IMR-90 (cell line): ENCODE data around the gene MTFR2. TPM values are rescaled to one million over a fixed set of nuclear protein-coding genes. Genes with fewer than 3 reads are reported as not detected.

Experiments
- ATAC-seq: fragments of 200-7000 bp; cut with Tn5 transposase; 2 replicates; pipeline ENCODE4 v1.9.1; 2020; ENCODE audit warnings: low read depth, mild to moderate bottlenecking, moderate library complexity
- BruUV-seq: library from RNA; stranded (reverse); fragments of 400-500 nt; replicated peaks from 2 replicates; lab custom pipeline; 2021; lab: Mats Ljungman, UMichigan
- CTCF ChIA-PET: fragments of 300-600 bp; formaldehyde crosslinking; extraction: SDS; loops from one replicate; lab custom pipeline; 2021; ENCODE audit warnings: antibody characterized with exemption; lab: Yijun Ruan, JAX
- POLR2A ChIA-PET: fragments of 300-600 bp; sonication (Branson Sonifier 250); formaldehyde crosslinking; loops from one replicate; lab custom pipeline; 2022; ENCODE audit warnings: antibody characterized with exemption; ENCODE audit not compliant: unreplicated experiment; lab: Charles Lee
- DNase-seq: peaks from one replicate; pipeline ENCODE4 v3.0.0; 2013
- H2AFZ ChIP-seq: replicated peaks from 2 replicates; pipeline ENCODE3; 2013; ENCODE audit warnings: low read length, mild to moderate bottlenecking; ENCODE audit not compliant: poor library complexity
- H2AK5ac ChIP-seq: 2 replicates; pipeline ENCODE4 v1.6.1; 2013; ENCODE audit warnings: low read depth, low read length, inconsistent platforms
- H2AK9ac ChIP-seq: replicated peaks from 2 replicates; pipeline ENCODE3; 2013; ENCODE audit warnings: mild to moderate bottlenecking, low read depth, low read length, moderate library complexity; ENCODE audit not compliant: poor library complexity
- H2BK120ac ChIP-seq: 2 replicates; pipeline ENCODE4 v1.6.1; 2013; ENCODE audit warnings: low read depth, low read length, inconsistent platforms
- H2BK15ac ChIP-seq: 3 replicates; pipeline ENCODE4 v1.6.1; 2013; ENCODE audit warnings: low read depth, low read length, inconsistent platforms
- H2BK20ac ChIP-seq: 2 replicates; pipeline ENCODE4 v1.6.1; 2013; ENCODE audit warnings: low read depth, mild to moderate bottlenecking, inconsistent platforms, low read length, moderate library complexity
- H2BK5ac ChIP-seq: 2 replicates; pipeline ENCODE4 v1.6.1; 2013; ENCODE audit warnings: mild to moderate bottlenecking, low read depth, low read length, inconsistent platforms; ENCODE audit not compliant: poor library complexity, severe bottlenecking
- H3K14ac ChIP-seq: replicated peaks from 2 replicates; pipeline ENCODE4 v1.6.1; 2013; ENCODE audit warnings: low read depth, low read length, inconsistent platforms
- H3K18ac ChIP-seq: 2 replicates; pipeline ENCODE4 v1.6.1; 2013; ENCODE audit warnings: low read depth, low read length, control low read depth
- H3K23ac ChIP-seq: 2 replicates; pipeline ENCODE4 v1.6.1; 2013; ENCODE audit warnings: low read depth, low read length, inconsistent platforms
- H3K27ac ChIP-seq: 2 replicates; pipeline ENCODE4 v1.5.1; 2013; ENCODE audit warnings: mild to moderate bottlenecking, control low read depth, low read length; ENCODE audit not compliant: insufficient read depth
- H3K27me3 ChIP-seq: 2 replicates; pipeline ENCODE4 v1.6.1; 2013; ENCODE audit warnings: low read length; ENCODE audit not compliant: control insufficient read depth, insufficient read depth
- H3K36me3 ChIP-seq: 2 replicates; pipeline ENCODE4 v1.6.1; 2013; ENCODE audit warnings: low read length, mixed read lengths; ENCODE audit not compliant: control insufficient read depth, insufficient read depth
- H3K4ac ChIP-seq: 2 replicates; pipeline ENCODE4 v1.6.1; 2013; ENCODE audit warnings: low read depth, low read length, inconsistent platforms
- H3K4me1 ChIP-seq: 2 replicates; pipeline ENCODE4 v1.6.1; 2013; ENCODE audit warnings: low read length, mixed read lengths; ENCODE audit not compliant: control insufficient read depth, insufficient read depth
- H3K4me2 ChIP-seq: 2 replicates; pipeline ENCODE4 v1.6.1; 2013; ENCODE audit warnings: low read depth, mild to moderate bottlenecking, control low read depth, low read length, moderate library complexity
- H3K4me3 ChIP-seq: 2 replicates; pipeline ENCODE4 v1.5.1; 2013; ENCODE audit warnings: low read depth, mild to moderate bottlenecking, control low read depth, low read length, moderate library complexity; ENCODE audit not compliant: insufficient read depth
- H3K56ac ChIP-seq: 2 replicates; pipeline ENCODE4 v1.6.1; 2013; ENCODE audit warnings: low read length, inconsistent platforms; ENCODE audit not compliant: insufficient read depth; ENCODE audit errors: extremely low read depth
- H3K79me1 ChIP-seq, 2 experiments: 2 replicates each; pipeline ENCODE4 v1.6.1; 2013; ENCODE audit warnings: low read length in 2 of 2, inconsistent platforms in 1 of 2, low read depth in 1 of 2
- H3K9ac ChIP-seq: 2 replicates; pipeline ENCODE4 v1.6.1; 2013; ENCODE audit warnings: low read depth, low read length, control low read depth
- H3K9me1 ChIP-seq: 2 replicates; pipeline ENCODE4 v1.6.1; 2013; ENCODE audit warnings: low read length, inconsistent platforms; ENCODE audit not compliant: insufficient read depth
- H3K9me3 ChIP-seq: 2 replicates; pipeline ENCODE4 v1.6.1; 2013; ENCODE audit warnings: low read length; ENCODE audit not compliant: control insufficient read depth, insufficient read depth
- H4K20me1 ChIP-seq: 2 replicates; pipeline ENCODE4 v1.6.1; 2013; ENCODE audit warnings: low read length, inconsistent platforms; ENCODE audit not compliant: insufficient read depth
- H4K5ac ChIP-seq: 2 replicates; pipeline ENCODE4 v1.6.1; 2013; ENCODE audit warnings: mild to moderate bottlenecking, low read depth, low read length, control low read depth
- H4K8ac ChIP-seq, 2 experiments: 2 replicates each; pipeline ENCODE4 v1.6.1; 2013; ENCODE audit warnings: low read depth in 2 of 2, low read length in 2 of 2, control low read depth in 1 of 2, inconsistent platforms in 1 of 2
- H4K91ac ChIP-seq: 2 replicates; pipeline ENCODE4 v1.6.1; 2013; ENCODE audit warnings: low read depth, low read length, inconsistent platforms; ENCODE audit not compliant: insufficient read depth
- BHLHE40 ChIP-seq: fragments of 150-350 bp; IDR thresholded peaks from 2 replicates; pipeline ENCODE4 v1.6.1; 2016; ENCODE audit warnings: mild to moderate bottlenecking, low read depth, low read length
- FOS ChIP-seq: fragments of 150-350 bp; IDR thresholded peaks from 2 replicates; pipeline ENCODE4 v1.6.1; 2016; ENCODE audit warnings: low read depth, low read length
- NFE2L2 ChIP-seq: fragments of 150-350 bp; IDR thresholded peaks from 2 replicates; pipeline ENCODE4 v1.6.1; 2016; ENCODE audit warnings: low read depth, mild to moderate bottlenecking, low read length
- POLR2A ChIP-seq: IDR thresholded peaks from 2 replicates; pipeline ENCODE4 v1.6.1; 2012; ENCODE audit warnings: mild to moderate bottlenecking, low read depth, low read length
- RAD21 ChIP-seq: IDR thresholded peaks from 2 replicates; pipeline ENCODE4 v1.6.1; 2012; ENCODE audit warnings: low read length, improper control_type of control experiment
- RCOR1 ChIP-seq: IDR thresholded peaks from 2 replicates; pipeline ENCODE4 v1.6.1; 2012; ENCODE audit warnings: mild to moderate bottlenecking, low read length, improper control_type of control experiment; ENCODE audit not compliant: insufficient replicate concordance
- RFX5 ChIP-seq: IDR thresholded peaks from 2 replicates; pipeline ENCODE4 v1.8.0; 2012; ENCODE audit warnings: low read depth, mild to moderate bottlenecking, low read length, moderate library complexity
- SMC3 ChIP-seq: fragments of 150-350 bp; IDR thresholded peaks from 2 replicates; pipeline ENCODE4 v1.6.1; 2016; ENCODE audit warnings: low read depth, mild to moderate bottlenecking, antibody characterized with exemption, low read length, moderate library complexity
- WGBS, 2 experiments: methylation state at CpG; one replicate each; pipeline versions ENCODE4 v1.1.5 to v1.1.7; 2013; ENCODE audit warnings: missing lambda C conversion rate in 2 of 2; ENCODE audit not compliant: insufficient read length in 1 of 2; ENCODE audit errors: extremely low coverage in 2 of 2; 5-methylcytosine and 5-hydroxymethylcytosine counted together
- dilution Hi-C: fragments of 300-500 bp; cut with HindIII; formaldehyde crosslinking; loops from one replicate; pipeline ENCODE4 v1.14.3; 2018; ENCODE audit warnings: low sequenced_read_pairs; ENCODE audit not compliant: unreplicated experiment
- in situ Hi-C: fragments of 300-500 bp; cut with MboI; formaldehyde crosslinking; loops from 3 replicates; pipeline ENCODE4 v1.14.3; 2019; ENCODE audit warnings: low sequenced_read_pairs, inconsistent platforms, mixed read lengths
- intact Hi-C: fragments of 100-400 bp; cut with micrococcal nuclease; formaldehyde crosslinking; loops from 2 replicates; pipeline ENCODE4 v1.10.0; 2022
- polyA plus RNA-seq, 3 experiments: library from polyadenylated mRNA; depleted of rRNA; stranded (reverse); fragments of >200 nt; gene quantifications; 2 replicates each; pipeline ENCODE4 v1.2.3, GENCODE V29; 2012; ENCODE audit warnings: low replicate concordance in 1 of 3
- total RNA-seq: library from RNA; depleted of rRNA; stranded (reverse); fragments of >200 nt; gene quantifications from 2 replicates; pipeline ENCODE4 v1.2.3, GENCODE V29; 2012
- TF ChIP-seq, protein P1 (sequence below): fragments of 150-350 bp; IDR thresholded peaks from 2 replicates; pipeline ENCODE4 v1.6.1; 2017; ENCODE audit warnings: mild to moderate bottlenecking, antibody characterized with exemption, low read length, low read depth
- TF ChIP-seq, protein P2 (sequence below): conservative IDR thresholded peaks from 2 replicates; pipeline ENCODE4 v1.5.1; 2012; ENCODE audit warnings: mild to moderate bottlenecking, low read depth, low read length, improper control_type of control experiment
- TF ChIP-seq, protein P3 (sequence below): fragments of 150-350 bp; IDR thresholded peaks from 2 replicates; pipeline ENCODE4 v1.6.1; 2016; ENCODE audit warnings: low read depth, mild to moderate bottlenecking, low read length, moderate library complexity, borderline replicate concordance

The MTFR2 gene
- total and polyA plus RNA-seq, 2 of the 4 experiments (the other 2 are of a cell fraction): 0.72 to 7.2 TPM

DNA sequence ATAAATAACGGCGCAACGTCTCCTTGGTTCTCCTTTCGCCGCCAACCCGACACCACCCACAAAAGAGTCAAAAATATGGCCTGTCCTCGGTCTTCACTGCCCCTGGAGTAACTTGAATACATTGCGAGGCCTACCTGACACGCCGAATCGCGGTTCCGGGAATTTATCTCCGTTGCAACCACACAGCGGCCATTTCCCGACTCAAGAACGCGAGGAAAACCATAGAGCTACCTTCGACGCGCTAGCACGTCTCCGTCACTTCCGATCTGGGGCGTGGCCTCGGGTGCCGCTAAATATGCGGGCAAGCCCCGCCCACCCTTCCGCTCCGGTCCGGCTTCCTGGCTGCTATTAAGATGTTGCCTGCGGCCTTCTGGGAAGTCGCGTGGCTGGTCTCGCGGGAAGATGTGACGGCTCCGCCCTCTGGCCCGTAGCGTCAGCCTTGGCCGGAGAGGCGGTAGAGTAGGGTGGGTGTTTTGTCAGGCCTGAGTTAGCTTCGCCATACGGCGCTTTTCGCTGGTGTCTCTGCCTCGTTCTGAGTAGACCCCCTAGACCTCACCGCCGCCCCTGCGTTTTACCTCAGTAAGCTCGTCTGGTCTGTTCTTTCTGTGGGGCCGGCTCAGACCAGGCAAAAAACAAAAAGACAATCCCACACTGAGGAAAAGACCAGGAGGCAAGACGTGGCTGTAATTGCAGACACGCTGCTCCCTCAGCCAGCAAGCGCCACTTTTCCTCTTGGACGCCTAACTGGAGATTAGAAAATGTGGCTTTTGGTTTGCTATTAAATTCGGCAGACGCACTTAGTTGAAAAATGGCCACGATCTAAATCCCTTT, 39.7 kb upstream of the MTFR2 start, which contains the start of gene BCLAF1 (continued):
- peak; percentile 98 for TF ChIP-seq POLR2A
- 0 out of 2 replicates have a peak, but pooled peaks have one; percentile 3 for TF ChIP-seq FOS
- TF ChIP-seq BHLHE40: 0 out of 2 replicates have a peak, but pooled peaks have one; percentile 10
- TF ChIP-seq RFX5: no peak

DNA sequence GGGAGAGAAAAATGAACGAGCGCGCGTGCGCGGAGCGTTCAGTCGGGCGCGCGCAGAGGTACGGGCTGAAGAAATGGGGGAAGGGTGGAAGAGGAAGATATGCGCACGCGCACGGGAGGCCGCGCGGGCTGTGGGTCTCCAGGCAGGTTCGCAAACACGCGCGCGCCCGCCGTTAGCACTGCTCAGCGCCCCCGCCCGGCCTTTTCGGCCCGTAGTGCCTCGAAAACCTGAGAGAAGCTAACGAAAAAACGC, 39.1 kb upstream of the MTFR2 start:
- Histone ChIP-seq H3K4me1 (peaks cover 7% of the 10 kb centered on the region), H3K9ac (peak overlapping the region; percentile 95), H2BK120ac (peak overlapping the region; percentile 66), H4K91ac (peak overlapping the region; percentile 98), H2BK20ac (no peak overlapping the region), H3K56ac (peak overlapping the region; percentile 94), H4K5ac (peak overlapping the region; percentile 75), H3K79me1 (peaks cover 0 to 16% of the 10 kb centered on the region in 2 experiments; a peak in 2 of 4 replicates), H3K4me3 (peak overlapping the region; percentile 71), H3K18ac (peak overlapping the region; percentile 86), H3K23ac (peak overlapping the region; percentile 93), H3K14ac (peak overlapping the region; percentile 99), H3K4ac (peak overlapping the region; percentile 98), H4K20me1 (peaks cover 52% of the 10 kb centered on the region), H2AK5ac (peak overlapping the region; percentile 95), H4K8ac (peak overlapping the region; percentile 92 to 99), H3K9me3 (no peaks in the 10 kb centered on the region), H2AK9ac (peak overlapping the region; percentile 99), H2BK15ac (peak overlapping the region; percentile 17; the same call in 1 of the 3 replicates), H2AFZ (peak overlapping the region; percentile 87), H3K27ac (peak overlapping the region; percentile 92), H3K9me1 (peaks cover 3% of the 10 kb centered on the region), H2BK5ac (peak overlapping the region; percentile 94), H3K36me3 (no peaks in the 10 kb centered on the region), H3K27me3 (no peaks in the 10 kb centered on the region), H3K4me2 (peak overlapping the region; percentile 77)
- 2% methylated on average over 28 of the region's 34 CpGs; no CpG with 5 or more reads in 1 of the 2 experiments for WGBS, 2 experiments
- in situ Hi-C loops: loop anchor here (25.0 kb wide), 1 partner anchor 498 kb away; the partner anchor contains the start of gene MAP3K5
- POLR2A ChIA-PET: interaction anchor here (1.6 kb wide), 1 partner anchor 39 kb away, joined by 8 read pairs; the partner anchor contains the start of gene MTFR2
- dilution Hi-C loops: no loop called here
- intact Hi-C loops: loop anchor here (5.0 kb wide), 1 partner anchor 503 kb away; the partner anchor contains the start of gene MAP3K5
- CTCF ChIA-PET: interaction anchor here (1.1 kb wide), 1 partner anchor 38 kb away, joined by 3 read pairs; no protein-coding TSS in a partner anchor
- TSS peak; percentile 65 for BruUV-seq
- DNase-seq: peak; percentile 86
- peak; percentile 68 for ATAC-seq
- TF ChIP-seq, protein P1, sequence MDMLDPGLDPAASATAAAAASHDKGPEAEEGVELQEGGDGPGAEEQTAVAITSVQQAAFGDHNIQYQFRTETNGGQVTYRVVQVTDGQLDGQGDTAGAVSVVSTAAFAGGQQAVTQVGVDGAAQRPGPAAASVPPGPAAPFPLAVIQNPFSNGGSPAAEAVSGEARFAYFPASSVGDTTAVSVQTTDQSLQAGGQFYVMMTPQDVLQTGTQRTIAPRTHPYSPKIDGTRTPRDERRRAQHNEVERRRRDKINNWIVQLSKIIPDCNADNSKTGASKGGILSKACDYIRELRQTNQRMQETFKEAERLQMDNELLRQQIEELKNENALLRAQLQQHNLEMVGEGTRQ: no peak
- no peak for TF ChIP-seq RAD21
- TF ChIP-seq, protein P2, sequence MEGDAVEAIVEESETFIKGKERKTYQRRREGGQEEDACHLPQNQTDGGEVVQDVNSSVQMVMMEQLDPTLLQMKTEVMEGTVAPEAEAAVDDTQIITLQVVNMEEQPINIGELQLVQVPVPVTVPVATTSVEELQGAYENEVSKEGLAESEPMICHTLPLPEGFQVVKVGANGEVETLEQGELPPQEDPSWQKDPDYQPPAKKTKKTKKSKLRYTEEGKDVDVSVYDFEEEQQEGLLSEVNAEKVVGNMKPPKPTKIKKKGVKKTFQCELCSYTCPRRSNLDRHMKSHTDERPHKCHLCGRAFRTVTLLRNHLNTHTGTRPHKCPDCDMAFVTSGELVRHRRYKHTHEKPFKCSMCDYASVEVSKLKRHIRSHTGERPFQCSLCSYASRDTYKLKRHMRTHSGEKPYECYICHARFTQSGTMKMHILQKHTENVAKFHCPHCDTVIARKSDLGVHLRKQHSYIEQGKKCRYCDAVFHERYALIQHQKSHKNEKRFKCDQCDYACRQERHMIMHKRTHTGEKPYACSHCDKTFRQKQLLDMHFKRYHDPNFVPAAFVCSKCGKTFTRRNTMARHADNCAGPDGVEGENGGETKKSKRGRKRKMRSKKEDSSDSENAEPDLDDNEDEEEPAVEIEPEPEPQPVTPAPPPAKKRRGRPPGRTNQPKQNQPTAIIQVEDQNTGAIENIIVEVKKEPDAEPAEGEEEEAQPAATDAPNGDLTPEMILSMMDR: 0 out of 2 replicates have a peak, but pooled peaks have one; percentile 3
- TF ChIP-seq RFX5: no peak
- no peak for TF ChIP-seq SMC3
- TF ChIP-seq RCOR1: no peak
- TF ChIP-seq BHLHE40: peak; percentile 9; the same call in 1 of the 2 replicates
- TF ChIP-seq, protein P3, sequence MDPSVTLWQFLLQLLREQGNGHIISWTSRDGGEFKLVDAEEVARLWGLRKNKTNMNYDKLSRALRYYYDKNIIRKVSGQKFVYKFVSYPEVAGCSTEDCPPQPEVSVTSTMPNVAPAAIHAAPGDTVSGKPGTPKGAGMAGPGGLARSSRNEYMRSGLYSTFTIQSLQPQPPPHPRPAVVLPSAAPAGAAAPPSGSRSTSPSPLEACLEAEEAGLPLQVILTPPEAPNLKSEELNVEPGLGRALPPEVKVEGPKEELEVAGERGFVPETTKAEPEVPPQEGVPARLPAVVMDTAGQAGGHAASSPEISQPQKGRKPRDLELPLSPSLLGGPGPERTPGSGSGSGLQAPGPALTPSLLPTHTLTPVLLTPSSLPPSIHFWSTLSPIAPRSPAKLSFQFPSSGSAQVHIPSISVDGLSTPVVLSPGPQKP: no peak
- no peak for TF ChIP-seq POLR2A
- TF ChIP-seq NFE2L2: no peak
